ENCODE data around the gene HOXD1.

The HOXD1 gene

GRCh38 chr2:176165370-176166050 lies 23.0 kb upstream of the HOXD1 start:
- H3K27ac ChIP-seq (ENCODE audit: low read depth, low read length) = no peak overlapping the region
- no peak overlapping the region for H3K9ac ChIP-seq (ENCODE audit: low read length)
- no peaks in the 10 kb centered on the region for H3K27me3 ChIP-seq (ENCODE audit: low read length)
- TF ChIP-seq EZH2phosphoT487 (conservative IDR thresholded peaks at IDR 0.05; ENCODE audit: low read length) (no peak), CTCF (IDR thresholded peaks at IDR 0.05; ENCODE audit: insufficient read depth, low read length, poor library complexity, severe bottlenecking) (no peak)
- no peaks in the 10 kb centered on the region for H3K79me2 ChIP-seq (ENCODE audit: insufficient read depth, low read length)
- no peaks in the 10 kb centered on the region for H3K9me2 ChIP-seq (replicated peaks; ENCODE audit: insufficient read depth, low read length)
- H2AFZ ChIP-seq (ENCODE audit: low read depth, low read length, severe bottlenecking) = no peak overlapping the region
- no peaks in the 10 kb centered on the region for H3K36me3 ChIP-seq (ENCODE audit: low read length)
- no peaks in the 10 kb centered on the region for H3K9me3 ChIP-seq (ENCODE audit: insufficient read depth, low read length)
- no peaks in the 10 kb centered on the region for H3F3A ChIP-seq (ENCODE audit: insufficient read depth)
- H3K4me2 ChIP-seq (ENCODE audit: low read depth, low read length, poor library complexity, severe bottlenecking) = no peak overlapping the region
- H4K20me1 ChIP-seq (ENCODE audit: low read depth, low read length) = no peaks in the 10 kb centered on the region
- no peak overlapping the region for H3K4me3 ChIP-seq (ENCODE audit: insufficient read depth, low read length, poor library complexity, severe bottlenecking)

GRCh38 chr2:176166272-176166671 lies 22.2 kb upstream of the HOXD1 start:
- H3K9me2 ChIP-seq (replicated peaks; ENCODE audit: insufficient read depth, low read length) = no peaks in the 10 kb centered on the region
- no peak overlapping the region for H2AFZ ChIP-seq (ENCODE audit: low read depth, low read length, severe bottlenecking)
- H4K20me1 ChIP-seq (ENCODE audit: low read depth, low read length) = no peaks in the 10 kb centered on the region
- no peaks in the 10 kb centered on the region for H3K79me2 ChIP-seq (ENCODE audit: insufficient read depth, low read length)
- H3F3A ChIP-seq (ENCODE audit: insufficient read depth) = no peaks in the 10 kb centered on the region
- TF ChIP-seq CTCF (IDR thresholded peaks at IDR 0.05; ENCODE audit: insufficient read depth, low read length, poor library complexity, severe bottlenecking) (no peak), EZH2phosphoT487 (conservative IDR thresholded peaks at IDR 0.05; ENCODE audit: low read length) (no peak)
- H3K9me3 ChIP-seq (ENCODE audit: insufficient read depth, low read length) = no peaks in the 10 kb centered on the region
- H3K27ac ChIP-seq (ENCODE audit: low read depth, low read length) = no peak overlapping the region
- H3K4me2 ChIP-seq (ENCODE audit: low read depth, low read length, poor library complexity, severe bottlenecking) = no peak overlapping the region
- H3K27me3 ChIP-seq (ENCODE audit: low read length) = no peaks in the 10 kb centered on the region
- no peak overlapping the region for H3K4me3 ChIP-seq (ENCODE audit: insufficient read depth, low read length, poor library complexity, severe bottlenecking)
- no peaks in the 10 kb centered on the region for H3K36me3 ChIP-seq (ENCODE audit: low read length)
- no peak overlapping the region for H3K9ac ChIP-seq (ENCODE audit: low read length)

GRCh38 chr2:176167398-176167797 lies 21.1 kb upstream of the HOXD1 start:
- no peak overlapping the region for H3K4me3 ChIP-seq (ENCODE audit: insufficient read depth, low read length, poor library complexity, severe bottlenecking)
- H3K9me2 ChIP-seq (replicated peaks; ENCODE audit: insufficient read depth, low read length) = no peaks in the 10 kb centered on the region
- no peak overlapping the region for H3K27ac ChIP-seq (ENCODE audit: low read depth, low read length)
- no peaks in the 10 kb centered on the region for H3K27me3 ChIP-seq (ENCODE audit: low read length)
- no peaks in the 10 kb centered on the region for H3F3A ChIP-seq (ENCODE audit: insufficient read depth)
- H3K9me3 ChIP-seq (ENCODE audit: insufficient read depth, low read length) = no peaks in the 10 kb centered on the region
- no peaks in the 10 kb centered on the region for H3K36me3 ChIP-seq (ENCODE audit: low read length)
- H4K20me1 ChIP-seq (ENCODE audit: low read depth, low read length) = no peaks in the 10 kb centered on the region
- H3K9ac ChIP-seq (ENCODE audit: low read length) = no peak overlapping the region
- TF ChIP-seq EZH2phosphoT487 (conservative IDR thresholded peaks at IDR 0.05; ENCODE audit: low read length) (no peak), CTCF (IDR thresholded peaks at IDR 0.05; ENCODE audit: insufficient read depth, low read length, poor library complexity, severe bottlenecking) (no peak)
- H3K4me2 ChIP-seq (ENCODE audit: low read depth, low read length, poor library complexity, severe bottlenecking) = no peak overlapping the region
- H3K79me2 ChIP-seq (ENCODE audit: insufficient read depth, low read length) = no peaks in the 10 kb centered on the region
- H2AFZ ChIP-seq (ENCODE audit: low read depth, low read length, severe bottlenecking) = no peak overlapping the region

All from SU-DHL-6 (cell line).